ENCODE measurements around the gene LOXHD1.

LOXHD1 gene

GRCh38 chr18:46577546-46577945 is 79.5 kb downstream of the LOXHD1 start:
- no peak for DNase-seq (ENCODE audit: low spot score)

- DNase-seq (ENCODE audit: low spot score), result no peak
These were observed 81.2 kb downstream of the LOXHD1 start for GRCh38 chr18:46575851-46576250.

- no peak for DNase-seq (ENCODE audit: low spot score)
These were observed 82.3 kb downstream of the LOXHD1 start for GRCh38 chr18:46574743-46575115.

GRCh38 chr18:46574000-46574742 is 82.8 kb downstream of the LOXHD1 start:
- no peak for DNase-seq (ENCODE audit: low spot score)

- no peak for DNase-seq (ENCODE audit: low spot score)
These were observed 83.9 kb downstream of the LOXHD1 start for GRCh38 chr18:46573156-46573555.

GRCh38 chr18:46571756-46572155 is 85.3 kb downstream of the LOXHD1 start:
- no peak for DNase-seq (ENCODE audit: low spot score)

- no peak for DNase-seq (ENCODE audit: low spot score)
These were observed 86.4 kb downstream of the LOXHD1 start for GRCh38 chr18:46570666-46571065.

- no peak for DNase-seq (ENCODE audit: low spot score)
These were observed 86.9 kb downstream of the LOXHD1 start for GRCh38 chr18:46570134-46570533.

- no peak for DNase-seq (ENCODE audit: low spot score)
These were observed 87.8 kb downstream of the LOXHD1 start for GRCh38 chr18:46569211-46569610.

GRCh38 chr18:46567196-46567595 is 89.8 kb downstream of the LOXHD1 start:
- DNase-seq (ENCODE audit: low spot score), result no peak

GRCh38 chr18:46566111-46566510 is 90.9 kb downstream of the LOXHD1 start:
- no peak for DNase-seq (ENCODE audit: low spot score)

- no peak for DNase-seq (ENCODE audit: low spot score)
These were observed 91.8 kb downstream of the LOXHD1 start for GRCh38 chr18:46565256-46565655.

- no peak for DNase-seq (ENCODE audit: low spot score)
These were observed 93.7 kb downstream of the LOXHD1 start for GRCh38 chr18:46563317-46563716.

- DNase-seq (ENCODE audit: low spot score), result no peak
These were observed 94.3 kb downstream of the LOXHD1 start for GRCh38 chr18:46562674-46563192.

- DNase-seq (ENCODE audit: low spot score), result no peak
These were observed 96.4 kb downstream of the LOXHD1 start for GRCh38 chr18:46560671-46561045.

GRCh38 chr18:46559946-46560670 is 96.9 kb downstream of the LOXHD1 start:
- no peak for DNase-seq (ENCODE audit: low spot score)

- no peak for DNase-seq (ENCODE audit: low spot score)
These were observed 97.7 kb downstream of the LOXHD1 start for GRCh38 chr18:46559296-46559695.

- DNase-seq (ENCODE audit: low spot score), result no peak
These were observed 100.3 kb downstream of the LOXHD1 start for GRCh38 chr18:46556590-46557206.

GRCh38 chr18:46555724-46556123 is 101.3 kb downstream of the LOXHD1 start:
- no peak for DNase-seq (ENCODE audit: low spot score)

GRCh38 chr18:46555213-46555612 is 101.8 kb downstream of the LOXHD1 start:
- no peak for DNase-seq (ENCODE audit: low spot score)

- no peak for DNase-seq (ENCODE audit: low spot score)
These were observed 102.5 kb downstream of the LOXHD1 start for GRCh38 chr18:46554406-46555080.

- no peak for DNase-seq (ENCODE audit: low spot score)
These were observed 106.4 kb downstream of the LOXHD1 start for GRCh38 chr18:46550609-46551008.

Measured in LoVo (cell line).